ENCODE data around the gene WHRN. TPM values are rescaled to one million over a fixed set of nuclear protein-coding genes. Genes with fewer than 3 reads are reported as not detected.

Gene WHRN
- total and polyA plus RNA-seq, 2 of the 13 experiments (the other 11 are each of a cell fraction or from before 2014, with no cell fraction given), result 2.3 to 5.3 TPM

DNA sequence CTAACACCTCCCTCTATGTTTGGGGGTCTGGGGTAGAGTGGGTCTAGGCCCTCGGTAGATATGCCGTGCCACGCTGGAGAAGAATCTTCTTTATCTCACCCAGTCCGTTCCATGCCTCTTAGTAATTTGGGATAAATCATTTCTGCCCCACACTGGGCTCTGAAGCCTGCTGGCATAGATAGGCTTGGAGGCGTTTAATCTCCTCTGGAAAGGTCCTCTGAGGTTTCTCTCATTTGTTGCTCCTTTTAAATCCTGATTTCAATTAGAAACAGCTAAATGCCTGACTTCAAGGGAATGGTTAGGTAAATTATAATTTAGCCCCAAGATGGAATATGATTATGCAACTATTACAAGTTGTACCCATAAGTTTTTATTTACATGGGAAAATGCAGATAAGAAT, 59.7 kb downstream of the WHRN start:
- BruUV-seq (replicated peaks), result no TSS peak
- Histone ChIP-seq H4K20me1 (ENCODE audit: insufficient read depth, low read length) (no peaks in the 10 kb centered on the region), H2AFZ (ENCODE audit: low read length) (no peak overlapping the region), H3K79me2 (ENCODE audit: insufficient read depth, low read length) (no peaks in the 10 kb centered on the region), H3K27me3 (ENCODE audit: control insufficient read depth in 1 of 2, insufficient read depth in 2 of 2, low read length in 2 of 2) (no peaks in the 10 kb centered on the region), H3K27ac (ENCODE audit: extremely low read length, insufficient read depth, low read length) (no peak overlapping the region), H3K4me2 (ENCODE audit: low read depth, low read length) (no peak overlapping the region), H3K9me3 (ENCODE audit: low read length) (no peaks in the 10 kb centered on the region), H3K9ac (ENCODE audit: insufficient read depth, low read depth, low read length) (no peak overlapping the region), H3K4me3 (replicated peaks in 1 of 3; ENCODE audit: insufficient read depth in 1 of 3, low read depth in 2 of 3, low read length in 3 of 3) (no peak overlapping the region), H3K4me1 (ENCODE audit: insufficient read depth, low read length) (no peaks in the 10 kb centered on the region), H3K36me3 (replicated peaks in 1 of 2; ENCODE audit: control insufficient read depth in 1 of 2, insufficient read depth in 2 of 2, low read length in 2 of 2) (no peaks in the 10 kb centered on the region)
- ChIA-PET CTCF (ENCODE audit: low intra/inter-chr PET ratio, low total read pairs) (no interaction called here), POLR2A (no interaction called here)
- intact Hi-C loops (cut with micrococcal nuclease; ENCODE audit: unreplicated experiment) (no loop called here), in situ Hi-C loops (cut with HindIII; ENCODE audit: extremely low pct_ligation_motif_present, low pct_unique_long_range_greater_than_20kb) (loop anchor here (25.0 kb wide), 1 partner anchor 567 kb away; no protein-coding TSS in a partner anchor)
- TF ChIP-seq SRSF4 (IDR thresholded peaks at IDR 0.05; ENCODE audit: low read depth, low read length, poor library complexity, severe bottlenecking), result no peak
- TF ChIP-seq ZNF557 (CRISPR knock-in tag; IDR thresholded peaks at IDR 0.05), result no peak
- TF ChIP-seq FOSL2 (CRISPR knock-in tag; IDR thresholded peaks at IDR 0.05), result no peak
- WGBS (ENCODE audit: low lambda C conversion rate), result 87% methylated on average over 5 of the region's 5 CpGs
- no peak for DNase-seq (ENCODE audit: low spot score)
- no peak for FAIRE-seq
- no peak for ATAC-seq

DNA sequence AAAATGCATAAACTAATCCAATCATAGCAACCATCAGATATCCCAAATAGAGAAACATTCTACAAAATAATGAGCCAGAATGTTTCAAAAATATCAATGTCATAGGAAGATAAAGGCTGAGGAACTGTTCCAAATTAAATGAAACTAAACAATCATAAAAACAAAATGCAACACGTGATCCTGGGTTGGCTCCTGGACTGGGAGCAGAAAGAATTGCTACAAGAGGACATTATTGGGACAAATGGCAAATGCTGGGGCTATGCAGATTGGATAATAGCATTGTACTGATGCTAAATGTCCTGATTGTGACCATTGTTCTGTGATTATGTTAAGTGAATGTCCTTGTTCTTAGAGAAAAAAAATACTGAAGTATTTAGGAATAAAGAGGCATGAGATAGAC, 63.3 kb downstream of the WHRN start:
- ChIA-PET POLR2A (no interaction called here), CTCF (ENCODE audit: low intra/inter-chr PET ratio, low total read pairs) (no interaction called here)
- no peak overlapping the region for H3K4me3 ChIP-seq (replicated peaks in 1 of 3; ENCODE audit: insufficient read depth in 1 of 3, low read depth in 2 of 3, low read length in 3 of 3)
- no peak for TF ChIP-seq SRY (CRISPR knock-in tag; IDR thresholded peaks at IDR 0.05)
- TF ChIP-seq KLF13 (CRISPR knock-in tag; IDR thresholded peaks at IDR 0.05), result no peak
- no peak for TF ChIP-seq FOXK1 (CRISPR knock-in tag; IDR thresholded peaks at IDR 0.05; ENCODE audit: borderline replicate concordance, low read depth)
- TF ChIP-seq TFDP2 (CRISPR knock-in tag; IDR thresholded peaks at IDR 0.05), result no peak
- TF ChIP-seq SAFB2 (CRISPR knock-in tag; IDR thresholded peaks at IDR 0.05; ENCODE audit: borderline replicate concordance, low read depth), result no peak
- TF ChIP-seq MED13 (CRISPR knock-in tag; IDR thresholded peaks at IDR 0.05), result no peak
- no peak for TF ChIP-seq NBN (conservative IDR thresholded peaks at IDR 0.05)
- TF ChIP-seq, protein P1, sequence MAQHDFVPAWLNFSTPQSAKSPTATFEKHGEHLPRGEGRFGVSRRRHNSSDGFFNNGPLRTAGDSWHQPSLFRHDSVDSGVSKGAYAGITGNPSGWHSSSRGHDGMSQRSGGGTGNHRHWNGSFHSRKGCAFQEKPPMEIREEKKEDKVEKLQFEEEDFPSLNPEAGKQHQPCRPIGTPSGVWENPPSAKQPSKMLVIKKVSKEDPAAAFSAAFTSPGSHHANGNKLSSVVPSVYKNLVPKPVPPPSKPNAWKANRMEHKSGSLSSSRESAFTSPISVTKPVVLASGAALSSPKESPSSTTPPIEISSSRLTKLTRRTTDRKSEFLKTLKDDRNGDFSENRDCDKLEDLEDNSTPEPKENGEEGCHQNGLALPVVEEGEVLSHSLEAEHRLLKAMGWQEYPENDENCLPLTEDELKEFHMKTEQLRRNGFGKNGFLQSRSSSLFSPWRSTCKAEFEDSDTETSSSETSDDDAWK (CRISPR knock-in tag; IDR thresholded peaks at IDR 0.05), result no peak
- no peak for TF ChIP-seq MYNN (CRISPR knock-in tag; IDR thresholded peaks at IDR 0.05; ENCODE audit: low read depth)
- TF ChIP-seq PHF21A (CRISPR knock-in tag; IDR thresholded peaks at IDR 0.05), result no peak
- ATAC-seq (no peak), FAIRE-seq (no peak), DNase-seq (ENCODE audit: low spot score) (no peak)
- H3K4me2 ChIP-seq (ENCODE audit: low read depth, low read length), result no peak overlapping the region
- H3K27ac ChIP-seq (ENCODE audit: extremely low read length, insufficient read depth, low read length), result no peak overlapping the region
- H3K79me2 ChIP-seq (ENCODE audit: insufficient read depth, low read length), result no peaks in the 10 kb centered on the region
- no peaks in the 10 kb centered on the region for H4K20me1 ChIP-seq (ENCODE audit: insufficient read depth, low read length)
- in situ Hi-C loops (cut with HindIII; ENCODE audit: extremely low pct_ligation_motif_present, low pct_unique_long_range_greater_than_20kb) (loop anchor here (25.0 kb wide), 1 partner anchor 570 kb away; no protein-coding TSS in a partner anchor), intact Hi-C loops (cut with micrococcal nuclease; ENCODE audit: unreplicated experiment) (no loop called here)
- no TSS peak for BruUV-seq (replicated peaks)
- no peak overlapping the region for H3K9ac ChIP-seq (ENCODE audit: insufficient read depth, low read depth, low read length)
- no peaks in the 10 kb centered on the region for H3K27me3 ChIP-seq (ENCODE audit: control insufficient read depth in 1 of 2, insufficient read depth in 2 of 2, low read length in 2 of 2)
- peaks cover 8% of the 10 kb centered on the region for H3K4me1 ChIP-seq (ENCODE audit: insufficient read depth, low read length)
- H3K9me3 ChIP-seq (ENCODE audit: low read length), result no peaks in the 10 kb centered on the region
- no peak overlapping the region for H2AFZ ChIP-seq (ENCODE audit: low read length)
- H3K36me3 ChIP-seq (replicated peaks in 1 of 2; ENCODE audit: control insufficient read depth in 1 of 2, insufficient read depth in 2 of 2, low read length in 2 of 2), result no peaks in the 10 kb centered on the region
- 60% methylated on average over 1 of the region's 1 CpG for WGBS (ENCODE audit: low lambda C conversion rate)

Data from HepG2 (cell line).